SK-N-DZ (cell line): ENCODE results near the gene KSR1.

ENCODE experiments used
- DNase-seq: peaks from one replicate; pipeline ENCODE4 v3.0.0-alpha.2; 2015; ENCODE audit warnings: low spot score

Gene KSR1

DNA sequence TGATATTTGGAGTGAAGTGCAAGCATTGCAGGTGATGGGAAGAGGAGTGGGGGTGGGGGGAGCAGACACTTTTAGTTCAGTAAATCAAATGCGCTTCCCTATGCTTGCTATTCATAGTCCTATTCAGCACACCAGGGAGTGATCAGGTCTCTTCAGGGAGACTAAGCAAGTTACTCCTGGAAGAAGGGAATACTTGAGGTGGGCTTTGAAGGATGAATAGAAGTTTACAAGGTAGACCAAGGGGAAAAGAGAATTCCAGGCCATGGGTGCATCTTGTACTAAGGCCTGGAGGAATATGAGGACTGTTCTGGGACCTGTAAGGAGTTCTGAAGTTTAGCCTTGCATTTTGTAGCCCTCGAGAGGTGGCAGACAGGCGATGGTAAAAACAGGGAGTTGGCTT lies 134.6 kb downstream of the KSR1 start:
- no peak for DNase-seq

DNA sequence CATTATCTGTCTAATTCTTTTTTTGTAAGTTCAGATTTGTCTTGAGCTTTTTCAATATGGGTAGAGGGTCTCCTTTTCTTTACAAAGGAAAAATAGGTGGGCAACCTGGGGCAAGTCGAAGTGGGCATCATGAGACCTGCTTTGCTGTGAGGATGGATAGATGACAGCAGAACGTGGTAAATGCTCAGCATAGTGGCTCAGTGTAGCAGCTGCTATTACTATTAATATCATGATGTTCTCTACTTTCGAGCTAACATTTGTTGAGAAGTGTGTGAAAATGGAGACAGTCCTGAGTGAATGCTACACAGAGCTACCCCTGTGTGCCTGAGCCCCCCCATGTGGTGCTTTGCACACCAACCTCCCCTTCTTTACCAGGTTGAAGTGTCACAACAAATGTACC lies 135.7 kb downstream of the KSR1 start:
- no peak for DNase-seq

DNA sequence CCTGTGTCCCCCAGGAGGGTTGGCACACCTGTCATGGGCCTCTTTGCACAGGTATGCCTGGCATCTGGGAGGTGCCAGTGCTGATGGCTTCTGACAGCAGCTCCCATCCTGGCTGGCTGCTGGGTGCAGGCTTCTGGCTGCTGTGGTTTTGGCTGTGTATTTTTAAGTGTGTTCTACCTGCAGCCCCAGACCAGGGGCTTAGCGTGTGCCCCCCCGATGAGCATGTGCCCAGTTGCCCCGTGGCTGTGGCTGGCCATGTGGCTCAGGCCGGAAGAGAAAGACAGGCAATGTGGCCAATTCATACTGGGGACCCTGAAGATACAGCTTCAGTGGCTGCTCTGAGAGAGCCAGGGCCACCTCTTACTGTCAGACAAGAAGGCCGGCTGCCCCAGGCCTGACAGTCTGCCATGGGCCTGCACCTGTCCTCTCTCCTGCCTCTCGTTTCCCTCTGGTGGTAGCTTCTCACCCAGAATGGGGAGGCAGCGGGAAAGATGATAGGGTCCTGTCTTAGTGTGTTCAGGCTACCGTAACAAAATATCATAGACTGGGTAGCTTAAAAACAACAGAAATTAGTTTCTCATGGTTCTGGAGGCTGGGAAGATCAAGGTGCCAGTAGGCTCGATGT lies 137.1 kb downstream of the KSR1 start:
- no peak for DNase-seq

DNA sequence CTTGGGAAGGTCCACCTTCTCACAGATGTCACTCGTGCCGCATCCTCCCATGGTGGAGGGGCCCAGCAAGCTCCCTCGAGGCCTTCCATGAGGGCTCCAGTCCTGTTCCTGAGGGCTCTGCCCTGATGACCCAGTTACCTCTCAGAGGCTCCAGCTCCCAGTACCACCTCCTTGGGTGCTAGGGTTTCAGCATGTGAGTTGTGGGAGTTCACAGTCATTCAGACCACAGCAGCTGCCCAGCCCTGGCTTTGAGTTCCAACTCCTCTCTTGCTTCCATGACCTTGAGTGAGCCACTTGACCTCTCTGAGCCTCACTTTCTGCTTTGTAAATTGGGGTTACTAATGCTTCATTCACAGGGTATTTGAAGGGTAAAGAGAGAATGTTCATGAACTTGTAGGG lies 137.6 kb downstream of the KSR1 start:
- no peak for DNase-seq

DNA sequence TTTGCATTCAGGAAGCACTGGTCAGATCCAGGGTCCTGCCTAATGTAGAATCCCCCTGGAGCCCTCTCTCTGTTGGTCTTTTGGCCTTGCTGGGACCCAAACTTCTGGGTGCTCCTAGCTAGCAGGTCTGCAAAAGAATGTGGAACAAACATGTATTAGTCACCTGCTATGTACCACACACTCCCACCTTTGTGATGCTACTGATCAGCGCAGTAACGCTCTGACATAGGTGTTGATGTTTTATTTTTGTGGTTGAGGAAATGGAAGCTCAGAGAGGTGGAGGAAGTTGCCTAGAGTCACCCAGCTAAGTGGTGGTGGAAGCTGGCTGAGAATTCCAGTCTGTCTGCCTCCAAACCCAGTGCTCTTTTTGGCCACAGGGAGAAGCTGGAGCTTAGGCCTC lies 139.0 kb downstream of the KSR1 start:
- no peak for DNase-seq

DNA sequence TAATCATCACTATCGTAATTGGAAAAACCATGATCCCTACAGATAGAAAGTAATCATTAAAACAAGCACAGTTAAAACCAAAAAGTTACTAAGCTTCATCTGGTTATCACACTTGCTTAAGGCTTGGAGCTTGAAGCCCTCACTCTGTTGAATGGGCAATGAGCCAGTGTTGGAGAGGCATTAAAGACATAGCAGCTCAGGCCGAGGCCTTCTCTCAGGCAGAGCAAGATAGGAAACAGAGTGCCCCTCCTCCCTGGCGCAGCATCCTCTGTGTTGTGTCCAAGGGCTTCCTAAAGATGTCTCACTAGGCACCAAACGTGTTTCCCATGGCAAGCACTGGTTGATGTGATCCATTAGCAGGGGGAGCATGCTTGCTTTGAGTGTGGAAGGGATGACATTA lies 139.8 kb downstream of the KSR1 start:
- no peak for DNase-seq

DNA sequence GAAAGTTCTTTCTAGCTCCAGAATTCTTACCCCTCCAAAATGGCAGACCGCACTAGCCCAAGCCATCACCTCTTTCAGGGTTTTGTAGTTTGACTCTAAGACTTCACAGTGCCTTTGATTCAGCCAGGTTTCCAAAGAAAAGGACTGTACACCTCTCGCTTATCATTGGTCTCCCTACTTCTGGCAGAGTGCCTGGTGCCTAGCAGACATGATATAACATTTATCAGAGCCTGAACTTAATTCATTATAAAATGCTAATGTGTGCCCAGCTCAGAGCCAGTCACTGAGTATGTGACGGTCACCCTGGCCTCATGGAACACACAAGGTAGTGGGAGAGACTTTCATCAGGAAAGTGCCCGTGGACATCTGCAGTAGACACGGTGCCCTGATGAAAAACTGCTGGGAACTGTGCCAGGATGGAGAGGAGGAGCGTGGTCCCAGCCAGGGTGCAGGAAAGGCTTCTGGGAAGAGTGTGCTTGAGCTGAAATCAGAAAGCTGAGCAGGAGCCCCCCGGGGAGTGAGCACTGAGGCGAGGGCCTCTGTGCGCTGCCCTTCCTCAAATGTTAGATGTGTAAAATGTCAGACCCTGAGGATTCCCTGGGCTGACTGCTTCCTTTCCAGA lies 140.4 kb downstream of the KSR1 start:
- no peak for DNase-seq

DNA sequence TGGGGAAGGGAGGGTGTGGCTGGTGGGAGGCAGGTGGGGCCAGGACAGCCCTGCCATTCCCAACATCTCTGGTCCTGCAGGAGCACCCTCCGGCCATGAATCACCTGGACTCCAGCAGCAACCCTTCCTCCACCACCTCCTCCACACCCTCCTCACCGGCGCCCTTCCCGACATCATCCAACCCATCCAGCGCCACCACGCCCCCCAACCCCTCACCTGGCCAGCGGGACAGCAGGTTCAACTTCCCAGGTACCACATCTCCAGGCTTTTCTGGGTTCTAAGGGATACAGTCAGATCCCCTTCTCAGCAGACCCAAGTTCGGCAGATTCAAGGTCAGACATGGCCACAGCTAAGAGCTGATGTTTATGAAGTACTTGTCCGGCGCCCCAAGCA lies 140.9 kb downstream of the KSR1 start:
- DNase-seq = no peak

DNA sequence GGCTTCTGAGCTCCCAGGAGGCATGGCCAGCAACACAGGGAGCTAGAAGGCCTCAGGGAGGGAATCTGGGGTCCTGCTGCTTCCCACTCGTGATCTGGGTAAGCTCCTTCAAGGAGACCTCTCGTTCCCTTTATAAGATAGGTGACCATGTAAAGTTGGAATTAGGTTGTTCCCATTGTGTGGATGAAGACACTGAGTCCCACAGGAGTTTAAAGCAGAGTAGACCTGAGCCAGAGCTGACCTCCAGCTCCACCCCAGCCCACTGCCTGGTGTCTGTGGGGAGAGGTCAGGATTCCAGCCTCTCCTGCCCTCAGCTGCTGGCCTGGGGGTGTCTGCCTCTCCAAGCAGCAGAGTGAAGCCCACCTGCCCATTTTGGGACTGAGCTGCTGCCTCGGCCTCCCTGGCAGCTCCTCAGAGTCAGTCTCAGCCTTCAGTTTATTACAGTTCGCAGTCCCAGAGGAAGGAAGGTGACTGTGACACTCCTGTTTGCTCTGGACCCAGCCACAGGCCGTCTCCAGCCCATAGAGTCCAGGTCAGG lies 141.6 kb downstream of the KSR1 start:
- no peak for DNase-seq

DNA sequence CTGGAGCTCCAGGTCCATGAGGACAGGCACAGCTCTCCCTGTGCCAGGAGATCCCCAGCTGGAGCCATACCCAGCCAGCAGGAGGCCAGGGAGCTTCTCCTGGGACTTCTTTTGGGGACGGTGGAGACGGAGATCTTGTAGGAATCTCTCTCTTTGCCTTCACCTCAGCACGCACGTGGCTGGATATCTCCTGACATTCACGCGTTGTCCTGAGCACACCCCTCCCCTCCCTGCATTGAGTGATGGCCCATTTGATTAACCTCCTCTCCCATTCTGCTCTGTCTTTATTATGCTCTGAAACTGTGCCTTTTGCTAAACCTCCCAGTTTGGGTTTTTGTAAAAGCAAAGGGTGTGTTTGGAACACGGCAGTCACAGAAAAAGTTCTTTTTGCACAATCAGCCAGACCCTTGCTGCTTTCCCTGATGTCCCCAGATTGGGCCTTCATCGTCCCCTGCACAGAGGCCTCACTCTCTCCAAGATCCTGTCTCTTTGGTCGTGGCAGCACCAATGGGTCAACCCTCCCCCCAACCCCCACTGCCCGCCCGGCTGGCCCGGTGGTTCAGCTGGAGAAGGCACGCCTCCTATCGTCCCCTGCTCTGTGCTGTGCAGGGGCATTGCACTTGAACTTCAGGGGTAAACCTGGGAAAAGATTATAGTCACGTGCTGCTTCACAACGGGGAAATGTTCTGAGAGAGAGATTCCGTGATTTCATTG lies 142.2 kb downstream of the KSR1 start:
- DNase-seq = no peak

DNA sequence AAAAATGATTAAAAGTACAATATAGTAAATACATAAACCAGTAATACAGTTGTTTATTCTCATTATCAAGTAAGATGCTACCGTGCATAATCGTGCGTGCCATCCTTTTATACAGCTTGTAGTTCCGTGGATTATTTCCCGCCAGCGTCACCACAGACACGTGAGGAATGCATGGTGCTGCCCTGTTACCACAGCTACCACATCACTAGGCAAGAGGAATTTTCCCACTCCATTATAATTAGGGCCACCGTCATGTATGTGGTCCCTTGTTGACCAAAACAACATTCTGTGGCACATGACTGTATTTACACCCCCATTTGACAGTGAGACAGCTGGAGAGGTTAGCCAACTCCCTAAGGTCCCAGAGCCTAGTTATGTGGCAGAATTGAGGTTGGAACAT lies 144.2 kb downstream of the KSR1 start:
- DNase-seq = no peak

DNA sequence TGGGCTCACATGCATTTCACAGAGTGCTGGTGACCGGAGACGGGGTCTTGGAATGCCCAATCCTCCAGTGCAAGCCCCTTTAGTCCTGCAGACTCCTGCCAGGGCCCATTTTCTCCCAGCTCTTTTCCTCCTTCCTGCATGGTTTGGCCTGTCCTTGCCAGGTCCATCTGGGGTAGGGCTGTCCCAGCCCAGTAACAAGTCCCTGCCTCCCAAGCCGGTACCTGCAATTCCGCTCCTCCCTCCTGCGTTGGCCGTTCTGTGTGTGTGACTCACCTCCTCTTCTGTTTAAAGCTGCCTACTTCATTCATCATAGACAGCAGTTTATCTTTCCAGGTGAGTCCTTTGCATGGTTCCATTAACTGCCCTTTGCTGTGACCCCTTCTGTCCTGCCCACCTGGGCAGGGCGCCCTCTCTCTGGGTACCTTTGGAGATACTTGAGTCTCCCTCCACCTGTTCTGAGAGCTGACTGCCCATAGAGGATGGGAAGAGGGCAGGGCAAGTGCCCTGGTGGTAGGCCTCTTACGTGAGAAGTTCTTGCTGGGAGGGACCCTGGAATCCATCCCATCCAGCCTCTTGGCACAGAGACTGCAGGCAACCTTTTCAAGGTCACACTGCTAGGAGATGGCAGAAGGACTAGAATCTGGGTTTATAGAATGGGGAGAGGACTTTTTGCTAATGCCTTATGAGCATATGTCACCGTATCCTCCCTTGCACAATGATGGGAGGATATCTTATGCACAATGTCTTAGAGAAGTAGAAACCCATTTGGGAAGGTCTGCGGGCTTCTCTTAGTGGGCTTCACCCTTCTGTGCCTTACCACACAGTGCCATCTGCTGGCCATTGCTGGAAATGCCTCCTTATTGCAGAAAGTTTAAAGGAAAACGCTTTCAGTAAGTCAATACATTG lies 145.1 kb downstream of the KSR1 start:
- DNase-seq = peak; percentile 74

DNA sequence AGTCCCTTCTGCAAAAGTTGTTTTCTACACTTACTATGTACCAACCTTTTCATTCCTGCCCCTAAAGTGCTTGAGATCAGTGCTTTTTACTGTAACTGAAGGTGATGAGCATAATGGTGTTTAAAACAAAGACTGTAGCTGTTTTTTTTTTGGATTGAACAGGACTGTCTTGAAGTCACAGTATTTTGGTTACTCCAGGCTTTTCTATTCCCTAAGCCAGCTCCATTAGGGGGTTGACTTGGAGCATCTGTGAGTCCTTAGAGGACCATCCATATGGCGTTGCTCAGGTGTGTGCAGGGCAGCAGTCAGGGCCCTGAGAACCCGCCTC lies 145.7 kb downstream of the KSR1 start:
- DNase-seq = no peak

DNA sequence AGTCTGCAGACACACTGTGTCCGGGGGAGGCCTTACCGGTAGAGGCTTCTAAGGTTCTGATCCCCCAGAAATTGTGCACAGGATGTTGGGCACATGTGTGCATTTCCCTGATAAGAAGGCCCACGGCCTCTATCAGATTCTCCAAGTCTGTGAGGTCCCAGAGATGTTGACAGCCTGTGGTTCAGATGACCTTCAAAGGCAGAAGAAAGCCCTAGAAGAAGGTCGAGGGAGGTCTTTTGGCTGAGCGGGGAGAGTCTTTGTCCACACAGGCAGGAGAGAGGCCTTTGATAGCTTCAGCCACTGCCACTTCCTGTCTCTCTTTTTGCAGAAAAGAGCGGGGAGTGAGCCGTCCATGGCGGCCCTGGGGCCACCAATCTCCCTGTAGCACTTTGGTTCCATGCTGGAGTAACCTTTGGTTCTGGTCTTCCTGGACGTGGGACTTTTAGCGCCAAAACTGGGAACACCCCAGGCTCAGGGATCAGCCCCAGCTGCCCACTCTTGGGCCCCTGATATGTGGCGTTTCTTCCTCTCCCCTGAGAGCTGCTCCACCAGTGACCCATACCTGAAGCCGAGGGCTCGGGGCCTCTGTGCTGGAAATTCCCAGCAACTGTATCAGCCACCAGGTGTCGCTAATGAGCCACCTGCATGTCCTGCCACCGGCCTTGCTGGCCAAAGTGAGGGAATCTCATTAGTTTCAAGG lies 146.6 kb downstream of the KSR1 start:
- peak; percentile 71 for DNase-seq

DNA sequence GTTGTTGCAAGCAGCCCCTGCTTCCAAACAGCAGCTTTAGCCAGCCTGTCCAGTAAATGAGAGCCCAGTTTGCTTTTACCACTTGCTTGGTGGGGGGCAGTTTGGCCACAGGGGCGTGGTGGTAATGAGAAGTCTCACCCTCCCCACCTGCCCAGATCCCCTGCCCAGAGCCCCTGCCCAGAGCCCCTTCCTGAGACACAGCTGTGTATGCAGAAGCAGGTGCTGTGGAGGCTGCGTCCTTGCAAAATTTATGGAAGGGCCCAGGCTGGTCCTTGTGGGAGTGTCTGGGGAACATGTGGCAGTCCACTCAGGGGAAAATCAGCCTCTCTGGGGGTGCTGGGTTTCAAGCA lies 147.1 kb downstream of the KSR1 start:
- DNase-seq = no peak

DNA sequence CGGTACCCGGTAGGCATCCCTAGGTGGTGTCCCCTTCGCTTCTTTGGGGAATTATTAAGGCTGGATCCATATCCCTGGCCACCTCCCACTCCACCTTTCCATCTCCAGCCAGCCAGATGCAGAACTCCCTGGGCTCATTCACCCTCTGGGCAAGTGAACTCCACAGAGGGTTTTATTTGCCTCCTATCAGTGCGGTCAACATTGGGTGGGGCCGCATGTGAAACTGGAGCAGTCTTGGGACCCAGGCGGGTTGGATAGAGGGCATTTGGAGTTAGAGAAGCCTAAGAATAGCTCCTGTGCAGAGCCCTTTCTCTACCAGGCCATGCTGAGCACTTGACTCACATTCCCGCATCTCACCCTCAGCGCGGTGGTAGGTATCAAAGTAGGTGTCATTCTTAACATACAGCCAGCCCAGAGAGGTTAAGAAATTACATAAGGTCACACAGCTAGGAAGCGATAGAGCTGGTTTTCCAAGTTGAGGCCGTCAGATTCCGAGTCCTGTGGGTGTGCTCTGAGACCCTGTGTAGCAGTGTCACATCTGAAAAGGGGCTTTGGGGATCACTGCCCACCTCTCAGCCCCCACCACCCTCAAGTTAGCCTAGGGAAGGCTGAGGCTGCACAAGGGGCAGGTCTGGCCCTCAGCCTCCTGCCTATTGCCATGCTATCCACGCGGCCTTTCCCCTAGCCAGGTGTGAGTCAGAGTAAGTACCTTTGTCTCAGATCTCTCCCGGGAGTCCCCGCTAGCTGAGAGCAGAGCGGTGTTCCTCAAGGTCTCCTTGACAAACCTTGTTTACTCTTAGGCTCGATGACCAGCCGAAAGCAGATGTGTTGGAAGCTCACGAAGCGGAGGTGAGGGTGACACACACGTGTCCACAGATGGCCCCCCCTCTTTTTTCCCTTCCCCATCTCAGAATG lies 147.9 kb downstream of the KSR1 start:
- DNase-seq = no peak

DNA sequence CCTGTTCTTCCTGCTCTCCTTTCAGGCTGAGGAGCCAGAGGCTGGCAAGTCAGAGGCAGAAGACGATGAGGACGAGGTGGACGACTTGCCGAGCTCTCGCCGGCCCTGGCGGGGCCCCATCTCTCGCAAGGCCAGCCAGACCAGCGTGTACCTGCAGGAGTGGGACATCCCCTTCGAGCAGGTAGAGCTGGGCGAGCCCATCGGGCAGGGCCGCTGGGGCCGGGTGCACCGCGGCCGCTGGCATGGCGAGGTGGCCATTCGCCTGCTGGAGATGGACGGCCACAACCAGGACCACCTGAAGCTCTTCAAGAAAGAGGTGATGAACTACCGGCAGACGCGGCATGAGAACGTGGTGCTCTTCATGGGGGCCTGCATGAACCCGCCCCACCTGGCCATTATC lies 149.2 kb downstream of the KSR1 start:
- DNase-seq = no peak

DNA sequence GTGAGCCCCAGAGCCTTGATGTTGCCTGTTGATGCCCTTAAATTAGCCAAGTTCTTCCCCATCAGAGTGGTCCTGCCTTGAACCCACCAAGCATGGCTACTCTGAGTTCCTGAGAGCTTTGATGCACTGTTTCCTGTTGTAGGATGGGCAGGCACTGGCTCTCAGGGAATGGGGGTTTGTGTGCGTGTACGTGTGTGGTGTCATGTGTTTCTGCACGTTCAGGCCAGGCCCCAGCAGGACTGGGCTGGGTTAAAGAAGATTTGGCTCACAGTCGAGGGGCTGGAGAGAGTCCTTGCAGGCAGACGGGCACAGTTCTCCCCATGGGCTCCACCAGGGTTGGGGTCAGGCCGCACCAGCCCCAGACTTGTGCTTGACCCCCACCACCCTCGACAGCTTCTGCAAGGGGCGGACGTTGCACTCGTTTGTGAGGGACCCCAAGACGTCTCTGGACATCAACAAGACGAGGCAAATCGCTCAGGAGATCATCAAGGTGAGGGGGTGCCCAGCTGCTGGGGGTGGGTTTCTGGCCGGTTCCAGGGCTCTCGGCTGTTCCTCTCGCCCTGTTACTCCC lies 151.4 kb downstream of the KSR1 start:
- no peak for DNase-seq

DNA sequence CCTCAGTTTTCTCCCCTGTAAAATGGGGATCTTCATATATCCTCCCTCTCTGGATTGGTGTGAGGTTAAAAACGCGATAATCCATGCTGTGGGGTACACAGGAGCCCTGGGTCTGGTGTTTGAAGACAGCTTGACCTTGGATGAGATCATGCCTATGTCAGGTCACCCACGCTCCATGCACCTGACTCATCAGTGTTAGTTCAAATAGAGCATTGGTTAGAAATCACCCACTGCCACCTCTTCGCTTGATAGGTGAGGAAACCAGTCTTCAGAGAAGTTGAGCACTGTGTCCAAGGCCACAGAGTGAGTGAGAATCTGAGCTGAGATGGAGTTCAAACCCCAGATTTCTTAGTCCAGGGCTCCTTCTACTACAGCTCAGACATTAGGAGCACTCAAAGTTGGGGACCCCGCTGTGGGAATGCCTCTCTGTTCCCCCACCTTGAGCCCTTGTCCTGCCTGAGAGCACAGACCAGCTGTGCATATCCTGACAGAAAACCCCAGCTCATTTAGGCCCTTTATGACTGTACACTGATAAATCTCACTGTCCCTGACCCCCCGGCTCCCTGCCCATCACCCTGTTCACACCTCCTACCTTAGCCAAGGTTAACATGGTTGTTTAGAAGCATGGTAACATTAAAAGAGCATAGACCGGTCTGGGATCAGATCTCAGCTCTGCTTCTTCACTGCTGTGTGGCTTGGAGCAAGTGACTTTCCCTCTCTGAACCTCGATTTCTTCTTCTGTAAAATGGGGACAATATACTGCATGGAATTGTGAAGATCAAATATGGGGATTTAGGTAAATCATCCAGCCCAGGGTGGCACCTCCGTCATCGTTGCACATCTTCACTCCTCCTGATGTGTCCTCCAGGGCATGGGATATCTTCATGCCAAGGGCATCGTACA lies 152.3 kb downstream of the KSR1 start:
- no peak for DNase-seq
